ENCODE results near the gene HMCN2. TPM values are rescaled to one million over a fixed set of nuclear protein-coding genes. Genes with fewer than 3 reads are reported as not detected.

HMCN2 gene
- polyA plus RNA-seq, 1 experiment, result under 0.01 TPM

GRCh38 chr9:130472184-130472705 is 206.7 kb downstream of the HMCN2 start:
- no peaks in the 10 kb centered on the region; the same call in 1 of the 2 replicates for H3K9me3 ChIP-seq (ENCODE audit: control insufficient read depth, insufficient read depth, low read length)
- no peak overlapping the region for H3K4me3 ChIP-seq (ENCODE audit: low read depth, low read length)
- no peak overlapping the region for H3K27ac ChIP-seq (ENCODE audit: low read depth, low read length)
- no peak for DNase-seq (ENCODE audit: low read depth, low spot score)
- ChIA-PET POLR2A (no interaction called here), CTCF (interaction anchor here (1.4 kb wide), 1 partner anchor 11 kb away, joined by 6 read pairs; no protein-coding TSS in a partner anchor)
- TF ChIP-seq, protein P1, sequence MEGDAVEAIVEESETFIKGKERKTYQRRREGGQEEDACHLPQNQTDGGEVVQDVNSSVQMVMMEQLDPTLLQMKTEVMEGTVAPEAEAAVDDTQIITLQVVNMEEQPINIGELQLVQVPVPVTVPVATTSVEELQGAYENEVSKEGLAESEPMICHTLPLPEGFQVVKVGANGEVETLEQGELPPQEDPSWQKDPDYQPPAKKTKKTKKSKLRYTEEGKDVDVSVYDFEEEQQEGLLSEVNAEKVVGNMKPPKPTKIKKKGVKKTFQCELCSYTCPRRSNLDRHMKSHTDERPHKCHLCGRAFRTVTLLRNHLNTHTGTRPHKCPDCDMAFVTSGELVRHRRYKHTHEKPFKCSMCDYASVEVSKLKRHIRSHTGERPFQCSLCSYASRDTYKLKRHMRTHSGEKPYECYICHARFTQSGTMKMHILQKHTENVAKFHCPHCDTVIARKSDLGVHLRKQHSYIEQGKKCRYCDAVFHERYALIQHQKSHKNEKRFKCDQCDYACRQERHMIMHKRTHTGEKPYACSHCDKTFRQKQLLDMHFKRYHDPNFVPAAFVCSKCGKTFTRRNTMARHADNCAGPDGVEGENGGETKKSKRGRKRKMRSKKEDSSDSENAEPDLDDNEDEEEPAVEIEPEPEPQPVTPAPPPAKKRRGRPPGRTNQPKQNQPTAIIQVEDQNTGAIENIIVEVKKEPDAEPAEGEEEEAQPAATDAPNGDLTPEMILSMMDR (IDR thresholded peaks at IDR 0.05; ENCODE audit: low read depth, low read length), result no peak
- peaks cover 39% of the 10 kb centered on the region for H3K27me3 ChIP-seq (ENCODE audit: control insufficient read depth, insufficient read depth, low read length)

DNA sequence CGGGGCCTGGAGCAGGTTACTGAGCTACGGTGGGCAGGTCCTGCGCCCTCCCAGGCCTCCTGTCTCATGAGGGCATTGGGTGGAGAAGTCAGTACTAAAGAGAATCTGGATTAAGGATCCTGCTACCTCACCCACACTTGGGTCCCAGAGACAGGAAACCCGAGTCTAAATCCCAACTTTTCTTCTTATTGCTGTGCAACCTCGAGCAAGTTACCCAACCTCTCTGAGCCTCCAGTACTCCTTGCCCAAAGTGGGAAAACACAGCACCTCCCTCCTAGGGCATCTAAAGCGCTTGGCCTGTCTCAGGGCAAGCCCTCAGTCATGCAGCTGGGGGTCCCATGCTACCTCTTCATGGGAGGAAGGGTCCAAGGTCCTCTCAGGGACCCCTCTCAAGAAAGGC is 207.4 kb downstream of the HMCN2 start:
- ChIA-PET CTCF (no interaction called here), POLR2A (interaction anchor here (0.6 kb wide), 1 partner anchor 24 kb away, joined by 10 read pairs; no protein-coding TSS in a partner anchor)
- TF ChIP-seq, protein P1 (IDR thresholded peaks at IDR 0.05; ENCODE audit: low read depth, low read length), result no peak
- H3K27ac ChIP-seq (ENCODE audit: low read depth, low read length), result no peak overlapping the region
- H3K9me3 ChIP-seq (ENCODE audit: control insufficient read depth, insufficient read depth, low read length), result no peaks in the 10 kb centered on the region; the same call in 1 of the 2 replicates
- H3K4me3 ChIP-seq (ENCODE audit: low read depth, low read length), result no peak overlapping the region
- DNase-seq (ENCODE audit: low read depth, low spot score), result no peak
- peaks cover 32% of the 10 kb centered on the region for H3K27me3 ChIP-seq (ENCODE audit: control insufficient read depth, insufficient read depth, low read length)

- TF ChIP-seq, protein P1 (IDR thresholded peaks at IDR 0.05; ENCODE audit: low read depth, low read length), result no peak
- POLR2A ChIA-PET, result interaction anchor here (0.6 kb wide), 1 partner anchor 24 kb away, joined by 10 read pairs; no protein-coding TSS in a partner anchor
- Histone ChIP-seq H3K4me3 (ENCODE audit: low read depth, low read length) (no peak overlapping the region), H3K27me3 (ENCODE audit: control insufficient read depth, insufficient read depth, low read length) (peaks cover 29% of the 10 kb centered on the region), H3K27ac (ENCODE audit: low read depth, low read length) (no peak overlapping the region), H3K9me3 (ENCODE audit: control insufficient read depth, insufficient read depth, low read length) (no peaks in the 10 kb centered on the region; the same call in 1 of the 2 replicates)
- CTCF ChIA-PET, result interaction anchor here (3.0 kb wide), 1 partner anchor 13 kb away, joined by 15 read pairs; no protein-coding TSS in a partner anchor
- DNase-seq (ENCODE audit: low read depth, low spot score), result no peak
Measured at GRCh38 chr9:130473566-130473965, 208.0 kb downstream of the HMCN2 start.

DNA sequence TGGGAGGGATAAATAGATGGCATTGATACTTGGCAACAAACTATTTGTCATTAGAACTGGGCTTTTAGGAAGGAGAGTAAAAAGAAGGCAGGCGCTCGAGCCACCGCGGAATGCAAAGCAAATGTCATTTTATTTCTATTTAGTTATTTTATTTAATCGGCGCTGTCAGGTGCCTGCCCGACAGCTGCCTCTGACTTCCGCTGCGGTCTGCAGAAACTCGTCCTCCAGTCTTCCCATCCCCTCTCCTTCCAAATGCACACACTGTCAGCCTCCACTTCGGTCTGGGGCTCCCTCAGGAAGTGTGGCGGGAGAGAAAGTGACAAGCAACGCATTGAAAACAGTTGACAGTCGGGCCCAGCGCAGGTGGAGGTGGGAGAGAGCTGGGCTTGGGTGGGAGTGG is 208.5 kb downstream of the HMCN2 start:
- Histone ChIP-seq H3K4me3 (ENCODE audit: low read depth, low read length) (no peak overlapping the region), H3K27ac (ENCODE audit: low read depth, low read length) (no peak overlapping the region), H3K27me3 (ENCODE audit: control insufficient read depth, insufficient read depth, low read length) (peaks cover 24% of the 10 kb centered on the region), H3K9me3 (ENCODE audit: control insufficient read depth, insufficient read depth, low read length) (no peaks in the 10 kb centered on the region; the same call in 1 of the 2 replicates)
- DNase-seq (ENCODE audit: low read depth, low spot score), result no peak
- CTCF ChIA-PET, result interaction anchor here (3.0 kb wide), 1 partner anchor 13 kb away, joined by 15 read pairs; no protein-coding TSS in a partner anchor
- TF ChIP-seq, protein P1 (IDR thresholded peaks at IDR 0.05; ENCODE audit: low read depth, low read length), result no peak
- POLR2A ChIA-PET, result no interaction called here

DNA sequence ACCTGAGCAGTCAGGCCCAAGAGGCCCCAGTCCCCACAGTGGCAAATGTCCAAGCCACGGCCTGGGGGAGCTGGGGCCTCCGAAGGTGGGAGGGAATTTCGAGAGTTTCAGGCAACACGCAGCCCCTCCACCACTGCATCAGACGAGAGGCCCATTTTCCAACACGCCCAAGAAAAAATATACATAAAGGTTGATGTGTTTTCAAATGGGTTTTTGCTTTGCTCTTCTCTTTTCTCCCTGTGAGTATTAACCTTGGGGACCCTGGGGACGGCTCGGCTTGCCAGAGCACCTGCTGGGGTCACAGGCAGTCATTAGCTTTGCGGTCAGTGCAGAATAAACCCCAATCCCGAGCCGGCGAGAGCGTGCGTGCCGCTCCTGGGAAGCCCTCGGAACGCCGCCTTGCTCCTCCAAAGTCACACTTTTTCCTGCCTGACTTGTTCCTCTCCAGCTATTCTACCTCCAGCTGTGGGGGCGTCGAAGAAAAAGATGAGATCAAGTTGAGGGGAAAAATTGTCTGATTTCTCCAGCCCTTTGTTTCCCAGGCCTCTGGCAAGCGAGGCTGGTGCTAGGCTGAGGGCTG is 210.7 kb downstream of the HMCN2 start:
- POLR2A ChIA-PET, result no interaction called here
- Histone ChIP-seq H3K9me3 (ENCODE audit: control insufficient read depth, insufficient read depth, low read length) (no peaks in the 10 kb centered on the region; the same call in 1 of the 2 replicates), H3K27me3 (ENCODE audit: control insufficient read depth, insufficient read depth, low read length) (peaks cover 24% of the 10 kb centered on the region), H3K4me3 (ENCODE audit: low read depth, low read length) (no peak overlapping the region), H3K27ac (ENCODE audit: low read depth, low read length) (no peak overlapping the region)
- no peak for DNase-seq (ENCODE audit: low read depth, low spot score)
- TF ChIP-seq, protein P1 (IDR thresholded peaks at IDR 0.05; ENCODE audit: low read depth, low read length), result no peak
- CTCF ChIA-PET, result interaction anchor here (3.0 kb wide), 1 partner anchor 15 kb away, joined by 15 read pairs; no protein-coding TSS in a partner anchor

Measured in AG04450 (cell line).